H9 (cell line): ENCODE data around the gene PRR5L. TPM values are rescaled to one million over a fixed set of nuclear protein-coding genes. Genes with fewer than 3 reads are reported as not detected.

Experiments used
- DNase-seq: peaks from one replicate; pipeline ENCODE4 v3.0.0-alpha.2; 2017
- H2AFZ ChIP-seq: one replicate; pipeline ENCODE4 v1.6.1; 2013; ENCODE audit warnings: mild to moderate bottlenecking, low read length, control low read depth, moderate library complexity
- H2AK5ac ChIP-seq: 2 replicates; pipeline ENCODE4 v1.6.1; 2013; ENCODE audit warnings: low read length, control low read depth, mixed read lengths; ENCODE audit not compliant: insufficient read length
- H2BK120ac ChIP-seq: one replicate; pipeline ENCODE4 v1.6.1; 2013; ENCODE audit warnings: low read depth, mild to moderate bottlenecking, low read length, control low read depth, inconsistent platforms; ENCODE audit not compliant: poor library complexity, severe bottlenecking
- H2BK12ac ChIP-seq: 2 replicates; pipeline ENCODE4 v1.6.1; 2013; ENCODE audit warnings: low read length, control low read depth, mixed read lengths, low read depth; ENCODE audit not compliant: insufficient read length
- H2BK15ac ChIP-seq: 2 replicates; pipeline ENCODE4 v1.6.1; 2013; ENCODE audit warnings: low read depth, low read length, control low read depth
- H2BK20ac ChIP-seq: one replicate; pipeline ENCODE4 v1.6.1; 2013; ENCODE audit warnings: low read depth, mild to moderate bottlenecking, low read length, control low read depth, inconsistent platforms; ENCODE audit not compliant: poor library complexity, severe bottlenecking
- H2BK5ac ChIP-seq: 2 replicates; pipeline ENCODE4 v1.6.1; 2013; ENCODE audit warnings: low read length, control low read depth, mixed read lengths; ENCODE audit not compliant: insufficient read length
- H3K14ac ChIP-seq: 2 replicates; pipeline ENCODE4 v1.6.1; 2013; ENCODE audit warnings: low read length, control low read depth; ENCODE audit not compliant: insufficient read depth
- H3K18ac ChIP-seq: 2 replicates; pipeline ENCODE4 v1.6.1; 2013; ENCODE audit warnings: low read depth, mild to moderate bottlenecking, mixed read lengths, low read length, control low read depth; ENCODE audit not compliant: insufficient read length
- H3K23ac ChIP-seq: 2 replicates; pipeline ENCODE4 v1.6.1; 2013; ENCODE audit warnings: low read length, control low read depth, mixed read lengths, low read depth; ENCODE audit not compliant: insufficient read length
- H3K23me2 ChIP-seq: 2 replicates; pipeline ENCODE4 v1.6.1; 2013; ENCODE audit warnings: low read depth, mild to moderate bottlenecking, mixed read lengths, low read length, control low read depth; ENCODE audit not compliant: insufficient read length, poor library complexity, severe bottlenecking
- H3K27ac ChIP-seq: 2 replicates; pipeline ENCODE4 v1.5.1; 2013; ENCODE audit warnings: low read length, control low read depth, mixed read lengths, low read depth; ENCODE audit not compliant: insufficient read length
- H3K27me3 ChIP-seq: 2 replicates; pipeline ENCODE4 v1.6.1; 2013; ENCODE audit warnings: low read length, control low read depth, inconsistent platforms; ENCODE audit not compliant: insufficient read depth
- H3K4ac ChIP-seq: 2 replicates; pipeline ENCODE4 v1.6.1; 2013; ENCODE audit warnings: low read depth, mild to moderate bottlenecking, control low read depth, inconsistent platforms, low read length, moderate library complexity
- H3K4me1 ChIP-seq: 2 replicates; pipeline ENCODE4 v1.6.1; 2013; ENCODE audit warnings: low read length, control low read depth, inconsistent platforms; ENCODE audit not compliant: insufficient read depth
- H3K4me2 ChIP-seq: 2 replicates; pipeline ENCODE4 v1.6.1; 2013; ENCODE audit warnings: low read length, control low read depth, mixed read lengths; ENCODE audit not compliant: insufficient read length, insufficient read depth
- H3K56ac ChIP-seq: 2 replicates; pipeline ENCODE4 v1.6.1; 2013; ENCODE audit warnings: low read depth, mild to moderate bottlenecking, mixed read lengths, low read length, control low read depth; ENCODE audit not compliant: insufficient read length
- H3K79me1 ChIP-seq: 2 replicates; pipeline ENCODE4 v1.6.1; 2013; ENCODE audit warnings: low read depth, mild to moderate bottlenecking, moderate library complexity, low read length, control low read depth, inconsistent platforms; ENCODE audit not compliant: insufficient read depth, poor library complexity, severe bottlenecking
- H3K79me2 ChIP-seq: 2 replicates; pipeline ENCODE4 v1.6.1; 2013; ENCODE audit warnings: low read length, control low read depth, inconsistent platforms; ENCODE audit not compliant: insufficient read depth
- H3K9ac ChIP-seq: 2 replicates; pipeline ENCODE4 v1.6.1; 2013; ENCODE audit warnings: low read length, control low read depth, mixed read lengths; ENCODE audit not compliant: insufficient read length; ENCODE audit errors: extremely low read depth
- H3K9me3 ChIP-seq: one replicate; pipeline ENCODE4 v1.6.1; 2013; ENCODE audit warnings: low read depth, low read length, inconsistent platforms; ENCODE audit not compliant: control insufficient read depth
- H3T11ph ChIP-seq: one replicate; pipeline ENCODE4 v1.6.1; 2013; ENCODE audit warnings: mild to moderate bottlenecking, low read length, control low read depth, inconsistent platforms
- H4K20me1 ChIP-seq: one replicate; pipeline ENCODE4 v1.6.1; 2013; ENCODE audit not compliant: control insufficient read depth, insufficient read length, insufficient read depth
- H4K5ac ChIP-seq: 2 replicates; pipeline ENCODE4 v1.6.1; 2013; ENCODE audit warnings: low read depth, mild to moderate bottlenecking, mixed read lengths, low read length, control low read depth; ENCODE audit not compliant: insufficient read length
- H4K8ac ChIP-seq: replicated peaks from 2 replicates; pipeline ENCODE4 v1.6.1; 2013; ENCODE audit warnings: low read length, control low read depth, mixed read lengths, low read depth; ENCODE audit not compliant: insufficient read length
- H4K91ac ChIP-seq: 2 replicates; pipeline ENCODE4 v1.6.1; 2013; ENCODE audit warnings: low read depth, mild to moderate bottlenecking, moderate library complexity, mixed read lengths, low read length, control low read depth; ENCODE audit not compliant: insufficient read length
- H3K27ac Mint-ChIP-seq, 3 experiments: 2 replicates in 2 of 3; 3 replicates in 1 of 3; pipeline ENCODE4 v1.8.0; 2020 to 2021; ENCODE audit warnings: mixed read lengths in 3 of 3, mild to moderate bottlenecking in 1 of 3, moderate library complexity in 1 of 3
- H3K27me3 Mint-ChIP-seq: 2 replicates; pipeline ENCODE4 v1.8.0; 2021; ENCODE audit warnings: low read depth, mild to moderate bottlenecking, moderate library complexity, mixed read lengths
- H3K36me3 Mint-ChIP-seq, 3 experiments: 2 replicates in 2 of 3; 3 replicates in 1 of 3; pipeline ENCODE4 v1.8.0; 2020 to 2021; ENCODE audit warnings: low read depth in 3 of 3, mixed read lengths in 3 of 3; ENCODE audit not compliant: insufficient read depth in 1 of 3
- H3K4me1 Mint-ChIP-seq, 2 experiments: 2 replicates each; pipeline ENCODE4 v1.8.0; 2020; ENCODE audit warnings: mixed read lengths in 2 of 2
- H3K4me3 Mint-ChIP-seq, 2 experiments: 2 replicates in 1 of 2; 3 replicates in 1 of 2; pipeline ENCODE4 v1.8.0; 2020 to 2021; ENCODE audit warnings: mild to moderate bottlenecking in 2 of 2, mixed read lengths in 2 of 2, moderate library complexity in 1 of 2
- H3K9me3 Mint-ChIP-seq, 2 experiments: 2 replicates in 1 of 2; 3 replicates in 1 of 2; pipeline ENCODE4 v1.8.0; 2020; ENCODE audit warnings: mild to moderate bottlenecking in 2 of 2, mixed read lengths in 2 of 2, moderate library complexity in 1 of 2
- CTCF ChIP-seq: fragments of 200-600 bp; sonication (generic); conservative IDR thresholded peaks from 3 replicates; pipeline ENCODE4 v1.8.0; 2021; ENCODE audit warnings: antibody characterized with exemption, mild to moderate bottlenecking
- WGBS: extraction: QIAGEN DNeasy Blood & Tissue Kit; methylation state at CpG from one replicate; pipeline ENCODE4 v1.1.7; 2013; ENCODE audit warnings: missing lambda C conversion rate, low lambda C conversion rate, mixed read lengths; ENCODE audit not compliant: insufficient read length; ENCODE audit errors: extremely low coverage; 5-methylcytosine and 5-hydroxymethylcytosine counted together
- total RNA-seq: library from RNA; stranded (reverse); gene quantifications from 2 replicates; pipeline ENCODE4 v1.2.1, GENCODE V29; 2021

PRR5L gene
- total RNA-seq, 1 experiment from 2014 or later = 5.6 TPM

- Mint-ChIP-seq H3K36me3 (no peaks in the 10 kb centered on the region; a peak in 1 of 7 replicates), H3K27ac (no peak overlapping the region), H3K27me3 (peaks cover 10% of the 10 kb centered on the region), H3K4me3 (no peak overlapping the region), H3K4me1 (peaks cover 5 to 8% of the 10 kb centered on the region in 2 experiments; a peak in 3 of 4 replicates), H3K9me3 (no peaks in the 10 kb centered on the region)
- Histone ChIP-seq H3K56ac (no peak overlapping the region), H3K23ac (no peak overlapping the region), H2BK120ac (no peak overlapping the region), H3K27ac (no peak overlapping the region), H2BK5ac (no peak overlapping the region), H2BK15ac (no peak overlapping the region), H3K9ac (no peak overlapping the region), H3K4me1 (no peaks in the 10 kb centered on the region), H3K79me2 (0 out of 2 replicates have a peak, but pooled peaks cover 2% of the 10 kb centered on the region), H2AFZ (no peak overlapping the region), H3K4ac (no peak overlapping the region), H3K9me3 (no peaks in the 10 kb centered on the region), H2AK5ac (no peak overlapping the region), H3K23me2 (no peaks in the 10 kb centered on the region), H4K91ac (no peak overlapping the region), H3K79me1 (no peaks in the 10 kb centered on the region), H3K27me3 (no peaks in the 10 kb centered on the region), H3K18ac (no peak overlapping the region), H3K4me2 (no peak overlapping the region), H3K14ac (no peak overlapping the region; the same call in 1 of the 2 replicates), H4K20me1 (no peaks in the 10 kb centered on the region), H4K5ac (no peak overlapping the region), H2BK20ac (no peak overlapping the region), H4K8ac (no peak overlapping the region), H2BK12ac (no peak overlapping the region), H3T11ph (no peak overlapping the region)
- WGBS = no CpG with 5 or more reads among the region's 5 CpGs
- DNase-seq = no peak
- TF ChIP-seq CTCF = no peak
Observed at GRCh38 chr11:36266767-36267166, 29.3 kb upstream of the PRR5L start.
